Neural crest cell (in vitro differentiated cells): Measurements from ENCODE around the gene MARCHF7. TPM values are rescaled to one million over a fixed set of nuclear protein-coding genes. Genes with fewer than 3 reads are reported as not detected.

Experiments used
- DNase-seq: peaks from one replicate; pipeline ENCODE4 v3.0.0; 2021; ENCODE audit warnings: low read depth, mixed read lengths, low spot score
- H3K27ac Mint-ChIP-seq: one replicate; pipeline ENCODE4 v1.8.0; 2021; ENCODE audit warnings: mild to moderate bottlenecking, mixed read lengths; ENCODE audit not compliant: unreplicated experiment
- H3K27me3 Mint-ChIP-seq: 2 replicates; pipeline ENCODE4 v1.8.0; 2021; ENCODE audit warnings: low read depth, mild to moderate bottlenecking, mixed read lengths
- H3K36me3 Mint-ChIP-seq: 2 replicates; pipeline ENCODE4 v1.8.0; 2021; ENCODE audit warnings: low read depth, mild to moderate bottlenecking, mixed read lengths
- H3K4me1 Mint-ChIP-seq: 2 replicates; pipeline ENCODE4 v1.8.0; 2021; ENCODE audit warnings: mixed read lengths
- H3K4me3 Mint-ChIP-seq: one replicate; pipeline ENCODE4 v1.8.0; 2021; ENCODE audit warnings: mild to moderate bottlenecking, mixed read lengths
- H3K9me3 Mint-ChIP-seq: 2 replicates; pipeline ENCODE4 v1.8.0; 2021; ENCODE audit warnings: mixed read lengths
- total RNA-seq: library from RNA; stranded (reverse); gene quantifications from 2 replicates; pipeline ENCODE4 v1.2.1, GENCODE V29; 2021
- TF ChIP-seq, protein P1 (sequence below): fragments of 200-600 bp; sonication (generic); conservative IDR thresholded peaks from 2 replicates; pipeline ENCODE4 v1.5.0; 2021; ENCODE audit warnings: antibody characterized with exemption, mild to moderate bottlenecking

Gene MARCHF7
- total RNA-seq, 1 donor from 2014 or later = 89.9 TPM

DNA sequence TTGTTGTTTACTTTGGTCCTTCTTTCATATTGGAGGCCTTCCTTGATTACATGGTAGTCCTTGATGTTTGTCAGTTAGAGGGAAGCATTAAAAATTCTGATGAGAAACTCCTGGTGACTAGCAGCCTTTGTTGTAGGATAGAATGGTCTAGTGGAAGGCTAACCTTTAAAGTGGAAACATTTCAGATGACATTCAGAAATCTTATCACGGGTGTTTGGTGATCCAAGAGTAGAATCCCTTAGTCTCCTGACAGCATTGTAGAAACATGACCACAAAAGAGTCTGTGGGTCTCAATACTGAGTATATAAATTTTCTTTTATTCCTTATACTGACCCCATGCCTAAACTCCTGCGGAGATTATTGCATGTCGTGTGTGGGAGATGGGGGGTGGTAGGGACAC, 13.4 kb downstream of the MARCHF7 start:
- DNase-seq = no peak
- TF ChIP-seq, protein P1, sequence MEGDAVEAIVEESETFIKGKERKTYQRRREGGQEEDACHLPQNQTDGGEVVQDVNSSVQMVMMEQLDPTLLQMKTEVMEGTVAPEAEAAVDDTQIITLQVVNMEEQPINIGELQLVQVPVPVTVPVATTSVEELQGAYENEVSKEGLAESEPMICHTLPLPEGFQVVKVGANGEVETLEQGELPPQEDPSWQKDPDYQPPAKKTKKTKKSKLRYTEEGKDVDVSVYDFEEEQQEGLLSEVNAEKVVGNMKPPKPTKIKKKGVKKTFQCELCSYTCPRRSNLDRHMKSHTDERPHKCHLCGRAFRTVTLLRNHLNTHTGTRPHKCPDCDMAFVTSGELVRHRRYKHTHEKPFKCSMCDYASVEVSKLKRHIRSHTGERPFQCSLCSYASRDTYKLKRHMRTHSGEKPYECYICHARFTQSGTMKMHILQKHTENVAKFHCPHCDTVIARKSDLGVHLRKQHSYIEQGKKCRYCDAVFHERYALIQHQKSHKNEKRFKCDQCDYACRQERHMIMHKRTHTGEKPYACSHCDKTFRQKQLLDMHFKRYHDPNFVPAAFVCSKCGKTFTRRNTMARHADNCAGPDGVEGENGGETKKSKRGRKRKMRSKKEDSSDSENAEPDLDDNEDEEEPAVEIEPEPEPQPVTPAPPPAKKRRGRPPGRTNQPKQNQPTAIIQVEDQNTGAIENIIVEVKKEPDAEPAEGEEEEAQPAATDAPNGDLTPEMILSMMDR = no peak

DNA sequence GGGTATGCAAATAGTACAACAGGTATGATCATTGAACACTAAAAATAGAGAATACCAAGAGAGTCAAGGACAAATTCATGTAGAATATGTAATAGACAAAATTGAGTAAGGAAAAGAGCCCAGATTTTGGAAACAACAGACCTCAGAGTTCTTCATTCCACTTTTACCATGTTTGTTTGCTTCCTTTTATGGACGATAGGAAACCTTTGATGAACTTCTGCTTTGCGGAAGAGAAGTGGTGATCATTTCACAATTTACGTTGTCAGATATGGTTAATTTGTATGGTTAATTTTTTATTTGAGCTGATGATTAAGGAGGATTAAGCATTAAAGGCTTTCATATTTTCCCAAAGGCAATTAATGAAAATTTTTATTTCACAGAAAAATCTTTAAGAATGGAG, 16.3 kb downstream of the MARCHF7 start:
- Mint-ChIP-seq H3K4me1 (peaks cover 6% of the 10 kb centered on the region), H3K27ac (no peak overlapping the region), H3K9me3 (peaks cover 6% of the 10 kb centered on the region), H3K4me3 (no peak overlapping the region), H3K27me3 (no peaks in the 10 kb centered on the region), H3K36me3 (peaks cover 37% of the 10 kb centered on the region)
- DNase-seq = no peak
- TF ChIP-seq, protein P1 = no peak

More for the DNA sequence above, 13.4 kb downstream of the MARCHF7 start:
- no peak overlapping the region for H3K4me3 Mint-ChIP-seq
- peaks cover 44% of the 10 kb centered on the region for H3K36me3 Mint-ChIP-seq
- H3K27me3 Mint-ChIP-seq = no peaks in the 10 kb centered on the region
- H3K27ac Mint-ChIP-seq = no peak overlapping the region
- H3K9me3 Mint-ChIP-seq = peaks cover 6% of the 10 kb centered on the region
- peaks cover 9% of the 10 kb centered on the region for H3K4me1 Mint-ChIP-seq

DNA sequence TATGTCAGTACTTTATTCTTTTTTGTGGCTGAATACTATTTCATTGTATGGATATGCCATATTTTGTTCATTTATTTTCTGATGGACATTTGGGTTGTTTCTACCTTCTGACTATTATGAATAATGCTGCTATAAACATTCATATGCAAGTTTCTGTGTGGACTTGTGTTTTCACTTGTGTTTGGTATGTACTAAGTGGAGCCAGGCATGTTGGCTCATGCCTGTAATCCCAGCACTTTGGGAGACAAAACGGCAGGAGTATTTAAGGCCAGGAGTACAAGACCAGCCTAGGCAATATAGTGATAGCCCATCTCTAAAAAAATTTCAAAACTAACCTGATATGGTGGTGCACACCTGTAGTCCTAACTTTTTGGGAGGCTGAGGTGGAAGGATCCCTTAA, 23.3 kb downstream of the MARCHF7 start:
- no peak for DNase-seq
- TF ChIP-seq, protein P1 = no peak
- no peak overlapping the region for H3K27ac Mint-ChIP-seq
- H3K36me3 Mint-ChIP-seq = peaks cover 20% of the 10 kb centered on the region
- H3K4me1 Mint-ChIP-seq = no peaks in the 10 kb centered on the region
- H3K9me3 Mint-ChIP-seq = no peaks in the 10 kb centered on the region
- H3K27me3 Mint-ChIP-seq = no peaks in the 10 kb centered on the region
- no peak overlapping the region for H3K4me3 Mint-ChIP-seq

DNA sequence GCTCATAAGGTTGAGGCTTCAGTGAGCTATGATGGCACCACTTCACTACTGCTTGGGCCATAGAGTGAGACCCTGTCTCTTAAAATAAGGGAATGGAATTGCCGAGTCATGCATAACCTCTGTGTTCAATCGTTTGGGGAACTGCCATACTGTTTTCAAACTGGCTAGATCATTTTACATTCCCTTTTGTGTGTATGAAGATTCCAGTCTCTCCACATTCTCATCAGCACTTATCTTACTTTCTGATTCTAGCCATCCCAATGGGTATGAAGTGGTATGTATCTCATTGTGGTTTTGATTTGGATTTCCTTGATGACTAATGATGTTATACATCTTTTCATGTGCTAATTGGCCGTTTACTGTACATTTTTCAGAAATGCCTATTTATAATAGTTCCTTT, 23.7 kb downstream of the MARCHF7 start:
- Mint-ChIP-seq H3K4me3 (no peak overlapping the region), H3K27ac (no peak overlapping the region), H3K9me3 (no peaks in the 10 kb centered on the region), H3K4me1 (no peaks in the 10 kb centered on the region), H3K36me3 (peaks cover 16% of the 10 kb centered on the region), H3K27me3 (no peaks in the 10 kb centered on the region)
- TF ChIP-seq, protein P1 = no peak
- no peak for DNase-seq

DNA sequence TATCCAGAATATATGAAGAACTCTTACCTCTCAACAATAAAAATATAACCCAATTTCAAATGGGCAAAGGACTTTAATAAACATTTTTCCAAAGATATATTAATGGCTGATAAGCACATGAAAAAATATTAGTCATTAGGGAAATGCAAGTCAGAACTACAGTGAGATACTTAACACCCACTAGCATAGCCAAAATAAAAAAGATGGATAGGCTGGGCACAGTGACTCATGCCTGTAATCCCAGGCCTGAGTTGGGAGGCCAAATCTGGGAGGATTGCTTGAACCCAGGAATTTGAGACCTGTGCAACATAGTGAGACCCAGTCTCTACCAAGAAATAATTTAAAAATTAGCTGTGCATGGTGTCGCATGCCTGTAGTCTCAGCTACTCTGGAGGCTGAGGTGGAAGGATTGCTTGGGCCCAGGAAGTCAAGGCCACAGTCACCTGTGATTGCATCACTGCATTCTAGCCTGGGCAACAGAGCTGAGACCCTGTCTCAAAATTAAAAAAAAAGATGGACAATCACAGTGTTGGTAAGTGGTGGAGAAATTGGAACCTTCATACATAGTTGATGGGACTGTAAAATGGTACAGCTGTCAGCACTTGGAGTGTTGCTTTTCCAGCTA, 25.1 kb downstream of the MARCHF7 start:
- Mint-ChIP-seq H3K4me1 (no peaks in the 10 kb centered on the region), H3K36me3 (peaks cover 19% of the 10 kb centered on the region), H3K4me3 (no peak overlapping the region), H3K27me3 (no peaks in the 10 kb centered on the region), H3K9me3 (no peaks in the 10 kb centered on the region), H3K27ac (no peak overlapping the region)
- no peak for DNase-seq
- TF ChIP-seq, protein P1 = no peak
